ENCODE data around the gene BRINP3. TPM values are rescaled to one million over a fixed set of nuclear protein-coding genes. Genes with fewer than 3 reads are reported as not detected.
A peak's percentile ranks its signal among the peaks of the same experiment; 100 is the strongest.

BRINP3 gene
- total and polyA plus RNA-seq, 2 of the 13 experiments (the other 11 are each of a cell fraction or from before 2014, with no cell fraction given) = not detected

DNA sequence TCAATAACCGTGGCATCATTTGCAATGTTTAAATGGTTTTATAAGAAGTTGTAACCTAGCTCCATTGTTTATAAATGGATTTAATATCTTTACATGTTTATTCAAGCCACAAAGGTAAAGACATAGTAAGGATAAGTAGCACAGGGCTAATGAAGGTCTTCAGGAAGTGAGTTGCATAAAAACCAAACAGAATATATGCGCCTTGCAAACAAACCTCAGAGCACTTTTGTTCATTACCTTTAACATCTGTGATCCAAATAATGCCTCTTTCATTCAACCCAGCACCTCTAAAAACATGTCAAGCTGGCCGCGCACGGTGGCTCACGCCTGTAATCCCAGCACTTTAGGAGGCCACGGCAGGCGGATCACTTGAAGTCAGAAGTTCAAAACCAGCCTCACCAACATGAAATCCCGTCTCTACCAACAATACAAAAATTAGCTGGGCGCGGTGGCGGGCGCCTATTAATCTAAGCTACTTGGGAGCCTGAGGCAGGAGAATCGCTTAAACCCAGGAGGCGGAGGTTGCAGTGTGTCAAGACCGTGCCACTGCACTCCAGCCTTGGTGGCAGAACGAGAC lies 25.3 kb downstream of the BRINP3 start (continued):
- TF ChIP-seq, protein P1, sequence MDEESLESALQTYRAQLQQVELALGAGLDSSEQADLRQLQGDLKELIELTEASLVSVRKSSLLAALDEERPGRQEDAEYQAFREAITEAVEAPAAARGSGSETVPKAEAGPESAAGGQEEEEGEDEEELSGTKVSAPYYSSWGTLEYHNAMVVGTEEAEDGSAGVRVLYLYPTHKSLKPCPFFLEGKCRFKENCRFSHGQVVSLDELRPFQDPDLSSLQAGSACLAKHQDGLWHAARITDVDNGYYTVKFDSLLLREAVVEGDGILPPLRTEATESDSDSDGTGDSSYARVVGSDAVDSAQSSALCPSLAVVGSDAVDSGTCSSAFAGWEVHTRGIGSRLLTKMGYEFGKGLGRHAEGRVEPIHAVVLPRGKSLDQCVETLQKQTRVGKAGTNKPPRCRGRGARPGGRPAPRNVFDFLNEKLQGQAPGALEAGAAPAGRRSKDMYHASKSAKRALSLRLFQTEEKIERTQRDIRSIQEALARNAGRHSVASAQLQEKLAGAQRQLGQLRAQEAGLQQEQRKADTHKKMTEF (CRISPR knock-in tag; IDR thresholded peaks at IDR 0.05) = 0 out of 2 replicates have a peak, but pooled peaks have one; percentile 27
- TF ChIP-seq HDAC6 (IDR thresholded peaks at IDR 0.05; ENCODE audit: low read depth, low read length) = no peak
- TF ChIP-seq STAT5B (CRISPR knock-in tag; IDR thresholded peaks at IDR 0.05) = no peak
- no peak for TF ChIP-seq SP5 (CRISPR knock-in tag; IDR thresholded peaks at IDR 0.05; ENCODE audit: borderline replicate concordance, low read depth)
- TF ChIP-seq TARDBP (CRISPR knock-in tag; IDR thresholded peaks at IDR 0.05) = no peak
- no peak for TF ChIP-seq ZKSCAN5 (CRISPR knock-in tag; IDR thresholded peaks at IDR 0.05)
- TF ChIP-seq JUND (CRISPR knock-in tag; IDR thresholded peaks at IDR 0.05) = no peak
- no peak for TF ChIP-seq PBX2 (CRISPR knock-in tag; IDR thresholded peaks at IDR 0.05)
- no peak for TF ChIP-seq CENPBD1 (CRISPR knock-in tag; IDR thresholded peaks at IDR 0.05; ENCODE audit: borderline replicate concordance, low read depth)
- no peak for TF ChIP-seq ZNF567 (CRISPR knock-in tag; IDR thresholded peaks at IDR 0.05; ENCODE audit: borderline replicate concordance)
- no peak for TF ChIP-seq ZNF746 (CRISPR knock-in tag; IDR thresholded peaks at IDR 0.05)
- TF ChIP-seq, protein P2, sequence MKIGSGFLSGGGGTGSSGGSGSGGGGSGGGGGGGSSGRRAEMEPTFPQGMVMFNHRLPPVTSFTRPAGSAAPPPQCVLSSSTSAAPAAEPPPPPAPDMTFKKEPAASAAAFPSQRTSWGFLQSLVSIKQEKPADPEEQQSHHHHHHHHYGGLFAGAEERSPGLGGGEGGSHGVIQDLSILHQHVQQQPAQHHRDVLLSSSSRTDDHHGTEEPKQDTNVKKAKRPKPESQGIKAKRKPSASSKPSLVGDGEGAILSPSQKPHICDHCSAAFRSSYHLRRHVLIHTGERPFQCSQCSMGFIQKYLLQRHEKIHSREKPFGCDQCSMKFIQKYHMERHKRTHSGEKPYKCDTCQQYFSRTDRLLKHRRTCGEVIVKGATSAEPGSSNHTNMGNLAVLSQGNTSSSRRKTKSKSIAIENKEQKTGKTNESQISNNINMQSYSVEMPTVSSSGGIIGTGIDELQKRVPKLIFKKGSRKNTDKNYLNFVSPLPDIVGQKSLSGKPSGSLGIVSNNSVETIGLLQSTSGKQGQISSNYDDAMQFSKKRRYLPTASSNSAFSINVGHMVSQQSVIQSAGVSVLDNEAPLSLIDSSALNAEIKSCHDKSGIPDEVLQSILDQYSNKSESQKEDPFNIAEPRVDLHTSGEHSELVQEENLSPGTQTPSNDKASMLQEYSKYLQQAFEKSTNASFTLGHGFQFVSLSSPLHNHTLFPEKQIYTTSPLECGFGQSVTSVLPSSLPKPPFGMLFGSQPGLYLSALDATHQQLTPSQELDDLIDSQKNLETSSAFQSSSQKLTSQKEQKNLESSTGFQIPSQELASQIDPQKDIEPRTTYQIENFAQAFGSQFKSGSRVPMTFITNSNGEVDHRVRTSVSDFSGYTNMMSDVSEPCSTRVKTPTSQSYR (CRISPR knock-in tag; IDR thresholded peaks at IDR 0.05; ENCODE audit: borderline replicate concordance) = no peak
- TF ChIP-seq ETV5 (CRISPR knock-in tag; IDR thresholded peaks at IDR 0.05; ENCODE audit: borderline replicate concordance) = peak; percentile 13; the same call in 1 of the 2 replicates
- TF ChIP-seq ZFP36 (IDR thresholded peaks at IDR 0.05; ENCODE audit: borderline replicate concordance, low read depth, low read length, partially characterized antibody) = no peak
- TF ChIP-seq ZNF275 (CRISPR knock-in tag; IDR thresholded peaks at IDR 0.05; ENCODE audit: borderline replicate concordance) = no peak
- TF ChIP-seq, protein P3, sequence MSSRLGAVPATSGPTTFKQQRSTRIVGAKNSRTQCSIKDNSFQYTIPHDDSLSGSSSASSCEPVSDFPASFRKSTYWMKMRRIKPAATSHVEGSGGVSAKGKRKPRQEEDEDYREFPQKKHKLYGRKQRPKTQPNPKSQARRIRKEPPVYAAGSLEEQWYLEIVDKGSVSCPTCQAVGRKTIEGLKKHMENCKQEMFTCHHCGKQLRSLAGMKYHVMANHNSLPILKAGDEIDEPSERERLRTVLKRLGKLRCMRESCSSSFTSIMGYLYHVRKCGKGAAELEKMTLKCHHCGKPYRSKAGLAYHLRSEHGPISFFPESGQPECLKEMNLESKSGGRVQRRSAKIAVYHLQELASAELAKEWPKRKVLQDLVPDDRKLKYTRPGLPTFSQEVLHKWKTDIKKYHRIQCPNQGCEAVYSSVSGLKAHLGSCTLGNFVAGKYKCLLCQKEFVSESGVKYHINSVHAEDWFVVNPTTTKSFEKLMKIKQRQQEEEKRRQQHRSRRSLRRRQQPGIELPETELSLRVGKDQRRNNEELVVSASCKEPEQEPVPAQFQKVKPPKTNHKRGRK (CRISPR knock-in tag; IDR thresholded peaks at IDR 0.05) = no peak
- no peak for TF ChIP-seq CBX5 (CRISPR knock-in tag; IDR thresholded peaks at IDR 0.05; ENCODE audit: borderline replicate concordance)
- peak; percentile 37; the same call in 1 of the 2 replicates for TF ChIP-seq TBX2 (CRISPR knock-in tag; IDR thresholded peaks at IDR 0.05; ENCODE audit: borderline replicate concordance)
- no peak for TF ChIP-seq ZNF670 (CRISPR knock-in tag; IDR thresholded peaks at IDR 0.05; ENCODE audit: borderline replicate concordance)
- peak; percentile 72 for TF ChIP-seq ZMYM2 (CRISPR knock-in tag; IDR thresholded peaks at IDR 0.05)
- TF ChIP-seq SP4 (CRISPR knock-in tag; IDR thresholded peaks at IDR 0.05) = no peak
